Fibroblast of skin of left quadriceps (primary cell): ENCODE results near the gene PLCL2.

Experiments
- DNase-seq, 2 experiments: peaks; one replicate each; pipeline ENCODE4 v3.0.0-alpha.2; 2013; ENCODE audit warnings: low read depth in 2 of 2

The PLCL2 gene

DNA sequence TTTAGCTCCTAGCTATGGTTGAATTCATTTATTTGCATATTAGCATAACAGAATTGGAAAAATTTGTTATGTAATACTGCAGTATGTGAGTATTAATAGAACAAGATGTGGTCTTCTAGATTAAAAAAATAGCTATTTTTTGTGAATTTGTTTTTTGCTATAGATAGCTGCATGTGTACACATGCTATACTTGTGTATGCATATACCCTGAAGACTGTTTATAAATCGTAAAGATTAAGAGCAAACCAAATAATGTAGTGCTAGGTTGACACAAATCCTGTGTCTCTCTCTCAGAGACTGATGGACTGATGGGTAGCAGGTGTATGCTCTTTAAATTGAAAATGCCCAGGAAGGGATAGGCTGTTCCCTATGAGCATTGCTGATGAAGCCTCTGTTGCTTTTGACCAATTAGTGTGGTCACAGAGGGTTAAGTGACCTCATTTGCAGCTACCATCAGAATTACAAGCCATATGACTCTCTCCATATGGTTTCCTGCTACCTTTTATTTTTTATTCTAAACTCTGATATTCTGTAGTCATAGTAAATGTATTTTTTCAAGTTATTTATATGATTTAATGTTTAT lies 9.0 kb downstream of the PLCL2 start:
- no peak for DNase-seq

DNA sequence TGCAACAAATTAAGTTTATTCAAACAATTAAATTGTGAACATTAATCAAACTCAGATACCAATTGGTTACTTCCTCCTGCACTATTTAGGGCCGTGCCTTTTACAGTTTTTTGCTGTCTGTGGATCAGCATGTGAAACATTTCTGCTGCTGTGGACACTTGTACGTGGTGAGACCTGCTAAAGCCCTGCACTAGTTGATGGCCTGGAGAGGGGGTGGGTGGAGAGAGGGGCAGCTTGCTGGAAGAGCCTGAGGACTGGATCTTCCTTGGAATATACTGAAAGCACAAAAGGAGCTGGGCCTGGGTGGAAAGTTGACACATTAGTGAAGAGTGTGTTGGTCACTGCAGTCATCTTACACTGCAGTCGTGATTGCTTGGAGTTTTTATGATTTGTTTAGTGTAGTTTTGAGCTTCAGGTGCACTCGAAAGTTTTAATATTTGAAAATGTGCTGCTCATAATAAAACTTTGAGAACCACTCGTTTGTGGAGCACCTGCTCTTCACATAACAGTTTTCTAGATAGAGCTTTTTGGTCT lies 11.4 kb downstream of the PLCL2 start:
- DNase-seq, result no peak

DNA sequence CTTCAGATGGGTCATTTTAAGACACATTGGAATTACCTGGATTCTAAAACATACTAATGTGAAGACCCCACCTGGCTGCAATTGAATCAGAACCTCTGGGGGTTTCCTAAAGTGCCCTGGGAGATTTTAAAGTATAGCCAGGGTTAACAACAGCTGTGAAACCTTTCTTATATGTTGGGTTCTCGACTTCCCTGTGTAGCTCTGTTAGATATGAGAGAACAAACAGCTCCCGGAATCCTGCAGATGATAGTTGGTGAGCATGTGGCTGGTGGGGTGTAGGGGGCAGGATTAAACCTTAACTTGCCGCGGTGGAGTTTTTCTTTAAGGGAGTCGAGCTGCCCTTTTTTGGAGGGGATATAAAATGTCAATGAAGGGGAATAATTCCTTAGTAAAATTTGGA lies 12.1 kb downstream of the PLCL2 start:
- DNase-seq, result no peak

DNA sequence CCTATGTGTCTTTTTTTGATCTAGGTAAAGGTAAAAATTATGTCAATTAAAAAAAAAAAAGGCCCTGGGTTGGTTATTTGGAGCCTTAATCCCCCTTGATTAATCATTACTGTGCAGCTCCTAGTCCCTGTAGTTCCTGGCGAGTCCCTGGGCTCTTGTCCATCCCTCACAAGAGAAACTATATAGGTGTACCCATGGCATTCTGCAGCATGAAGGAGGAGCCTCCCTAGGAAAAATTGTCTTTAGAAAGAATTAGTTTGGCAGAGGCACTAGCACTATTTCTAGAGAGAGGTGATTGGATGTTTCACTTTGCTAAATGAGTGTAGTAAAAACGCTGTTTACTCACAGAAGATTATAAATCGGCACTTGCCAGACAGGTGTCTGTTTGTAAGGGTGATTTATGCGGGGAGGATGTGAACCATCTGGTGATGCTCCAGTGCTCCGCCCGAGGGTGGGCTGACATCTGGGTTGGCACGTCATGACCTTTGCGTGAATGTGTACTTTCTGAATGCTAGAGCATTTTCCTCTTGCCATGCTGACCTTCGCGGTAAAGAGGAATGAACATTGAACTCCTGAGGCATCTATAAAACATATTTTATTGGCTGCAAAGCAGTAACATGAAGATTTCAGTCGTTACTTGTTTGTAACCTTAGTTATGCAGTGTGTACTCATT lies 12.6 kb downstream of the PLCL2 start:
- DNase-seq, result no peak

DNA sequence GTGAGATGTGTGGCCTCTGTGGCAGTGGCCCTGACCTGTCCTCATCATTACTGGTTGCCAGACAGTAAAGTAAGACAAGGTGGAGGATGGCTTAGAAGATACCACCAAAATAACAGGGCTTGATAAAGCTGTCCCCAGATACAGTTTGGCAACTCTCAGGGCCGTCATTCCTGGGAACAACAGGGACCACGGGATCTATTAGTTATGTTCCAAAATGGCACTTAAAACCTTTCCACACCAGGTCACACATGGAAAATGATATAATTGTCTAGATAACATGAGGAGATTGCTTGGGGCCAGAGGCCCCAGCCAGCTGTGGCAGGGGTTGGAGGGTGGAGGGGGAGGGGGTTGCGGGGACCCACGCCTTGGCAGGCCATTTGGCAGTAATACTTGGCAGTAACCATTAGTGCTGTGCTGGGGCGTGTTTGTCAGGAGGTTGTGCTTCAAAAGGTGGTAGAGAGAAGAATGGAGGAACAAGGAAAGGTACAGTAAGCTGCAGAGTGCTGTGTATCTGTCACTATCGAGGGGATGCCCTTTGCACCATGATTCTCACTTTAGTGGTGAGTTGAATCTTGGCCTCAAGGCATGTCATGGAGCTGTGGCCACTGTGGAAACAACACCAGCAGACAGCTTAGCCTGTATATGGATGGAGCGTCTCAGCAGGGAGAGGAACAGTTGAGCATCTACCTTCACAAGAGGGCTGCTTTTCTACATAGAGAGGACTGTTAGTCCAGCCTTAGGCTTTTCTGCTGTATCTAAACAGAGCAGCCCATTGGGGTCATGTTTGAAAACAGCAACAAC lies 14.0 kb downstream of the PLCL2 start:
- DNase-seq, result no peak

DNA sequence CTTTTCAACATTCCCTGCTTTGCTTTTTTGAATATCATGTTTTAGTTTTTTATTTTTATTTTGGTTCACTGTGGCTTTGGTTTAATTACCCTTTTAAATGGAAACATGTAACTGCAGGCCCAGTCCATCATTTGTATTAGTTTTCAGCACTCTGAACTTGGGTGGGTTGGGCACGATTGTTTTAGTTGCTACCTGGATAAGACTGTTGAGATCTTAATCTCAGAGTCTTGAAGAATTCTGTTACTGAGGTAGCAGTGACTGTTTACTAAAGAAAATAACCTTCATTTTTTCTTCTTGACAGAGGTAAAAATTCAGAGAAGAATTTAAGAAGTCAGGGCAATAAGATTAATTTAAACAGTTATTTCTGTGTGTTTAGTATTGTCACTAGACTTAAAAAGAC lies 15.2 kb downstream of the PLCL2 start:
- DNase-seq, result no peak

DNA sequence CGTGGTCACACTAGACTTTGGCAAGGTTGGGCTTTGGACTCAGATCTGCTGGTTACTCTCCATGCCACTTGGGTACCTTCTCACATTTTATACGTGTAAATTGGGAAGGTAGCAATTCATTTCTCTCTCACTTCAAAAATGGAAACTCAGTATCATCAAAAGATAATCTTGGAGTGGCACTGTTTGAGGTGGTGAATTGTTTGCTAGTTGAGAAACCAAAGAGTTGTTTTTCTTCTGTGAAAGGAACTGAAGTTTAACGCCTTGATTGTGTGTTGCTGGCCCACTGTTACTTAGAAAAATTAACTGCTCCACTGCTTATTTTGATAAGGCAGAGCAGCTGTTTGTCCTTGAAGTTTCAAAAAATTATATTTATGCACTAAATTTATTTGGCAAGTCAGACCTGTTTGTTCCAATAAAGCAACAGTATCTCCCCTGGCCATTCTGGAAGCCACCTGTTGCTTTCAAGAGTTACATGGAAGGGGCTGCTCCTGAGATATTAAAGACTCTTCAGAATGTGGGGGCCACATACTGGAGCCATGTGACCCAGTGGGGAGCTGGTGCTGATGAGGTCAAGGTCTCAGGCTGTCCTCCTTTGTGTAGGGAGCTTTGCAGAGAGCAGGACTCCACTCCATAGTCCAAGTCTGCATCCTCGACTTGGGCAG lies 16.2 kb downstream of the PLCL2 start:
- DNase-seq, result no peak

DNA sequence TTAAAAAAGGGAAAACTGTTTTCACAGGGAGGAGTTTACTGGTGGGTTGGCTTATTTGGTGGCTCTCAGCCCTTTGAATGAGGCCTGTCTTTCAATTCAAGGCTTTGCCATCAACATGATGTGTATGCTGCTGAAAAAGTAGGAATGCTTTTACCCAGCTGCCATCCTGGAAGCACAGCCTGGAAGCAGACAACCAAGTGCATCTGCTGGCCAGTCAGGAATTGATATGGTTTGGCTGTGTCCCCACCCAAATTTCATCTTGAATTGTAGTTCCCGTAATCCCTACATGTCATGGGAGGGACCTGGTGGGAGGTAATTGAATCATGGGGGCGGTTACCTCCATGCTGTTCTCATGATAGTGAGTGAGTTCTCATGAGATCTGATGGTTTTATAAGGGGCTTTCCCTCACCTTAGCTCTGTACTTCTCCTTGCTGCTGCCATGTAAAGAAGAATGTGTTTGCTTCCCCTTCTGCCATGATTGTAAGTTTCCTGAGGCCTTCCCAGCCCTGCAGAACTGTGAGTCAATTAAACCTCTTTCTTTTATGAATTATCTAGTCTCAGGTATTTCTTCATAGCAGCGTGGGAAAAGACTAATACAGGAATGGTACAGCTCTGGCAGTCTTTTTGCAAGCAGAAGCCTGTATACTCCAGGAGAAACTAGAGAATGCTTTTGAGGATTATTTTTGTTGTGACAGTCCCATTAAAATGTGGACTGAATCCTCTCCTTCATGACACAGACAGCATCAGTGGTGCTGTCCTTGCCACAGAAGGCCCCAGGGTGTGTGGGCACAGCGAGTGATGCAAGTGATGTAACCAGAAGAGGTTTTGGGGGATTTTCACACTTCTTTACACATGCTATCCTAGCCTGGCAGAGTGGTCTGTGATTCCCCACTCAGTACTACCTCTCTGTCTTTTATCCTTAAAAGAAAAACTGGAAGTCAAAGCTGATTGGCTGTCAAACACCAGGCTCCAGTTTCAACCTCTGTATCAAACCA lies 20.0 kb downstream of the PLCL2 start:
- DNase-seq, result no peak

DNA sequence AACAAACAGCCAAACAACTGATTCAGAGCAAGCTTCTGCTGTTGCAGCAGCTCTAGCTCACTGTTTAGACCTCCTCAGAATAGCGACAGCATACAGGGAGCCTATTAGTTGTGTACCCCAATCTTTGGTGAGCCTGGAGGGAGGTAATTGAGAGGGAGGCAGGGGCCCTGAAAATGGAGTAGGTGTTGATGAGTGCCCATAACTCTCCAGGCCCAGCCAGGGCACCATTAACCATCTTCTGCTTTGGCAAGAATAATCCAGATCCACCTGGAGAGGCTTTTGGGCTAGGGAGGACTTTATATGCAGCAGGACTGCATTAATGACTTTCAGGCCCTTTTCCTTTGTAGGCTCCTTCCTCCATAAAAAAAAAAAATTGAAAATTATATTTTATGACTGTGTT lies 20.9 kb downstream of the PLCL2 start:
- DNase-seq, result no peak

DNA sequence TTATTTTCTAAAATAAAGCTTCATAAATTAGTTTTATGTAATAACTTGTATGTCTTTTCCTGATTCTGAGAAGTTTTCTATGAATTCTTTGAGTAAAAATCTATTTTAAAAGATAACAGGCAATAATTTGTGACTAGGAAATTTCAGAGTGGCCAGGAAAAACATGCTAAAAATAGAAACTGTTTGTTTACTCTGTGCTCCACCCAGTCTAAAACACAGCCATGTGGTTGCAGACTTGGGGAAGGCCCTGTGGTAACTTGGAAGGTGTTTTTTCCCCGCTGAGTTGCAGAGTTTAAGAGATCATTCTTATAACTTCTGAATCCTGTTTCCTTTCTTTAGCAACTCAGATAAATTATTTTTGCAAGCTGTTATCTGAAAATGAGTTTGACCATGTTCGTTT lies 21.9 kb downstream of the PLCL2 start:
- no peak for DNase-seq

DNA sequence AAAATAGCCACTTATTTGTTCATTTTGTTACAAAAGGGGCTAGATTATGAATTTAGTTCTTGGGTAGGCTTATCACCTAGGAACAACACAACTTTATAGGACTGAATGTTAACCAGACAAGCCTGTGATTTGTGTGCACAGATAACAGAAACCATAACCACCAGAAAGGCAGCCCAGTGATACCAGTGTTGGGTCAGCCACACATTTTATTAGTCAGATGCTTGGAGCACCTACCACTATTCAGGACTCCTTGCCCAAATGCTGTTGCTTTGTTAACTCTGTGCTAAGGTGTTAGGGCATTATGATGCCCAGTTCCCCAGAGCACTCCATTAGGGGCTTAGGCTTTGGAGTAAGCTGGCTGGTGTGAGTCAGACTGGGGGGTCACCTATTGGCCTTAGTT lies 22.5 kb downstream of the PLCL2 start:
- DNase-seq, result no peak

DNA sequence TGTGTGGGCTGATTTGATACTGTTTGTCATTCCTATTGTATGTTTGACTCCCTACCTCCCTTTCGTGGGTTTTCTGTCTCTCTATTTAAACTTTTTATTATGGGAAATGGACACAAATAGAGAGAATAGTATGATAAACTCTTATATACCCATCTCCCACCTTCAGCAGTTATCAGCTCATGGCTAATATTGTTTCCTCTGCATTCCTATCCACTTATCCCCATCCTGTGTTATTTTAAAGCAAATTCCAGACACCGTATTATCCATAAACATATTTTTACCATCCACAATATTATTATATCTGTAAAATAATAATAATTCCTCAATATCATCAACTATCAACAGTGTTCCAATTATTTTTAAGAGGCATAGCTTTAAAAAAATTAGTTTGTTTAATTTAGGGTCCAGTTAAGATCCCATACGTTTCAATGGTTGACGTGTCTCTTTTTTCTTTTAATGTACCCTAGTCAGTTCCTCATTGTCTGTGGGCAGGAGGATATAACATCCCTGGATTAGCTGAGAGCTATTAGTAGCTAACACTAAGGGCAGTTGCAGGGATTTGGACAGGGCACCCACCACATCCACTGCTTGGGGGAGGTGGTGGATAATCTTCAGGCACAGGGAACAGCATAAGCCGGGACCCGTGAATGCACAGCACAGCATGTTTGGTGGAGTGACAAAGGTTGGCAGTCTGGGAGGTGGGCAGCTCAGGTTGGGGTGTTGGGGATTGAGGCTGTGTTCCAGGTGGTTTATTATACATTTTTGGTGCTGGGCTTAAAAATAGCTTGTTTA lies 23.5 kb downstream of the PLCL2 start:
- no peak for DNase-seq

DNA sequence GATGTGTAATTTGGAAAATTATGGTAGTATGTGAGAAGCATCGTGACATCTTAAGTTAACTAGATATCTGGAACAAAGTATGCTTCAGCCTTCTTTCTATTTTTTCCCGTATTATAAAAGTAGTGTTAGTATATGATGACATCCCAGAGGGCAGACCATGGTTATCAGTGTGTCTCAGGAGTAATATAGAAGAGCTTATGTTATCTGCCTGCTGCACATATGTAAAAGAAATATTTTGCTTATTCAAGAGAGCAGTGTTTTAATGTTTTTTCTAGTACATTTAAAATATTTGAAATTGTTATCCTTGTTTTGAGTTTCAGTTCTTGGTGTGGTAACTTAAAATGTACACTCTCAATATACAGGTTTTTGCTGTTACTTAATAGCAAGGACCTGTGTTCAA lies 24.1 kb downstream of the PLCL2 start:
- DNase-seq, result no peak

DNA sequence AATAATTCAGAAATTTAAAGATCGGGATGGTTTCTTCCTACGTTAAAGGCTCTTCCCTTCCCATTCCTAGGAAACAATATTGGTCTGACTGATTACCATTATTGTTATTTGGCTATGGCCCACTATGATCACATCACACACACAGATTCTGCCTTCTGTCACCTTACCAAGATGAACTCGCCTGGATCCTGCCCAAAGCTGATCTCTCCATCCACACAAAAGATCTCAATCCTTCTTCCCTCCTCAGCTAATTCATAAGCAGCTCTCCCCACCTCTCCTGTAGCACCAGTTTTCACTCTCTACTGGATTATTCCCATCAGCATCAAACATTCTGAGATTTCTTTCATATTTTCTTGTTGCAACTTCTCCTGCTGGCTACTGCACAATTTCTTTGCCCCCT lies 25.0 kb downstream of the PLCL2 start:
- no peak for DNase-seq

DNA sequence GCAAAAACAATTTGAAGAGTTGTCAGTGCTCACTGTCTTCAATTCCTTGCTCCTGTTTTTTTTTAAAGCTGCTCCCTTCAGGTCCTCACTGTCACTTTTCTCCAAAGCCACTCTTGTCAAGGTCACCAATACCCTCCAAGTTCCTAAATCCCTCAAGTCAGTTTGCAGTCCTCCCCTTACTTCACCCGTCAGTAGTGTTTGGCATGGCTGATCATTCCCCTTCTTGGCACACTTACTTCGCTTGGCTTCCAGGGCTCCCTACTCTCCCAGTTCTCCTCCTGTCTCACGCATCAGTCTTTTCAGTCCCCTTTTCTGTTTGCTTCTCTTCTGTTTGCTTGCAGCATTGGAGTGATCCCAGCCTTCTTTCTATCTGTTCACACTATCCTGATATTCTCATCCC lies 25.5 kb downstream of the PLCL2 start:
- DNase-seq, result no peak

DNA sequence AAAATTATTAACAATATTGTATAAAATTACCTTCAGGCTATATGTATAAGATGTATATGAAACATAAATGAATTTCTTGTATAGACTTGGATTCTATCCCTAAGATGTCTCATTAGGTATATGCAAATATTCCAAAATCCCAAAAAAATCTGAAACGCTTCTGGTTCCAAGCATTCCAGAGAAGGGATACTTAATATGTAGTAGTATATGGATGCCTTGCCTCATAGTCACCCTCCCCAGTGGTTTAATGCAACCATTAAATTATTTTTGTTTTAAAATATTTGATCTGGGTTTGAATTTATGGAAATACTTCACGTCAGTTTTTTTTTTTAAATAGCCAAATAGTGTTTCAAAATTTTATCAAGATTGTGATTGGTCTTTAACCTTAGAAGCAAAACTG lies 27.2 kb downstream of the PLCL2 start:
- no peak for DNase-seq

DNA sequence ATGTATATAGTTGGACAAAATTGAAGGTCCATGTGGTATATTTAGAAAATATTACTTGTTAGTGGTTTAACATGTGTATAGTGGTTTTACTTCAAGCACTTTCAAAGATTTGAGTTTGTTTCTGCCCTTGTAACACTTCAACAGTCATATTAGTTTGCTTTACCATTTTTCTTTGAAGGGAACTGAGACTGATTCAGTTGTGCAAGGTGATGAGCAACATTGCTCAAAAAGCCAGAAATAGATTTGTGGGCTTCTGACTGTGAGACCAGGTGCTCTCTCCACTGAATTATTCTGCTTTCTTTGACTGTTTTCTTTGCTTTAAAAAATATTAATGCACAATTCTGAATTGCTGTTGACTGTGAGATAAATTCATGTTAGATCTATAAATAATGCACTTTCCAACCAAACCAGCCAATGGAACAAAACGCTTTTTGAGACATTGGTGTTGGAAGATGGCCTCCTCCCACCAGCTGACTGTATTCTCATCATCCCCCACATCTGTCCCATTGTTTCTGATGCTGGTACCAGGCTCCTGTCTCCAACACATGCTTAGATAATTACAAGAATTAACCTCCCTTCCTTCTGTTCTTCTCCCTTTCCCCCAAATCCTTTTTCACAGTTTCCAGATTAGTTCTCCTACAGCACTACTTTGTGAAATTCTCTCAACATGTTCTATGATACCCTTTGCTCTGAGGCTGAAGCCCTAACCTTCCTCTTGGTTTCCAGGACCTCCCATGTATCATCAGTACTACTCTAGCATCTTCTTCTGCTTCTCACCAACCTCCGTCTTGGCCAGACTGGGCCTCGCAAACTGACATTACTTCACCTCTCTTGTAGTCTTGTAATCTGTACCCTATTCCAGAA lies 27.9 kb downstream of the PLCL2 start:
- no peak for DNase-seq

DNA sequence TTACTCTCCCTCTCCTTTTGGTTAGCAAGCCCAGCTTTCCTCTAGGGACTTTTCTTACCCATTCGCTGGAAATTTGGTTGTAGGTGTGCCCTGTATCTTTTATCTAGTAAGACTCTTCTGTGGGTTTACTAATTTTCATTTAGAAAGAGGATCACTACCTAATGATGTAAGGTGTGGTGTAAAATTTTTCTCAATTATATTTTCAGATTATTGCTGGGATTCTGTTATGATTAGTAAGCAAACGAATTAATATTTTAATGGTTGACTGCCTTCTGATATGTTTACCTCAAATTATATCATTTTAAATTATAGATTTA lies 28.5 kb downstream of the PLCL2 start:
- no peak for DNase-seq

DNA sequence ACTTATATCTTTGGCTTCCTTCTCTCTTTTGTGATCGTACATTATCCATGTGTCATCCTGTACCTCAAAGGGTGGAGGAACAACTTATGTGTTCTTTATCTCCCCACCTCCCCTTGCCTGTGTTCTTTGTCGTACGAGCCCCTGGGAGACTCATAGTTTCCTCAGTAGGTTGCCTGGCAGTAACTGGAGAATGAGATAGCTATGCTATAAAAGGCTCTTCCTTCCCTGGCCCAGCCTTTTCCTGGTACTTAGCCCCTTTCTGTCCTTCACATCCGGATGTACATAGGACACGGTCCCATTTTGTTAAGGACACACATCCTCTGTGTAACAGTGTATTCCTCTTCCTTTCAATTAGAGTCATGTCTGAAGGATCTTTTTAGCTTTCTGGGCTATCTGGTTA lies 32.1 kb downstream of the PLCL2 start:
- DNase-seq, result no peak
